HCT116 (cell line): ENCODE measurements around the gene THSD4. TPM values are rescaled to one million over a fixed set of nuclear protein-coding genes. Genes with fewer than 3 reads are reported as not detected.

Experiments
- ATAC-seq: fragments of 200-7000 bp; cut with Tn5 transposase; 2 replicates; pipeline ENCODE4 v1.9.1; 2020; ENCODE audit warnings: mild to moderate bottlenecking, moderate library complexity
- BruUV-seq: library from RNA; stranded (reverse); fragments of 400-500 nt; replicated peaks from 2 replicates; lab custom pipeline; 2021; lab: Mats Ljungman, UMichigan
- CTCF ChIA-PET: fragments of 300-600 bp; sonication (Branson Sonifier 250); formaldehyde crosslinking; loops from one replicate; lab custom pipeline; 2021; ENCODE audit warnings: antibody characterized with exemption; lab: Charles Lee
- POLR2A ChIA-PET: fragments of 300-600, 350-600 bp; sonication (Branson Sonifier 250); formaldehyde crosslinking; loops from one replicate; lab custom pipeline; 2021; ENCODE audit warnings: antibody characterized with exemption; lab: Charles Lee
- RAD21 ChIA-PET, 2 experiments: fragments of 300-600 bp; sonication (Branson Sonifier 250); formaldehyde crosslinking; loops; one replicate each; lab custom pipeline; 2023; ENCODE audit warnings: low total read pairs in 2 of 2; ENCODE audit not compliant: uncharacterized antibody in 2 of 2, unreplicated experiment in 2 of 2, low non-redundant PET in 1 of 2; lab: Charles Lee
- DNase-seq: peaks from one replicate; pipeline ENCODE4 v3.0.0-alpha.2; 2010; ENCODE audit warnings: low read depth, low spot score
- H2AFZ ChIP-seq: fragments of 200-600 bp; shearing (Covaris generic), sonication (generic); 2 replicates; pipeline ENCODE4 v1.6.1; 2017; ENCODE audit warnings: low read depth, mixed run types, mixed read lengths, antibody characterized with exemption, low read length; ENCODE audit not compliant: poor library complexity, severe bottlenecking
- H3K27ac ChIP-seq: 2 replicates; pipeline ENCODE4 v1.5.1; 2012; ENCODE audit warnings: low read depth, low read length
- H3K27me3 ChIP-seq: fragments of 200-600 bp; sonication (generic); 2 replicates; pipeline ENCODE4 v1.6.1; 2016; ENCODE audit warnings: mixed run types, low read length, mixed read lengths; ENCODE audit not compliant: insufficient read depth
- H3K36me3 ChIP-seq, 2 experiments: fragments of 200-500 bp in 1 of 2; fragments of 200-600 bp in 1 of 2; sonication (Bioruptor generic) in 1 of 2; sonication (generic) in 1 of 2; 2 replicates each; pipeline versions ENCODE4 v1.5.1 to v1.6.1; 2014 to 2016; ENCODE audit warnings: low read length in 2 of 2, inconsistent platforms in 1 of 2, mixed read lengths in 1 of 2, mixed run types in 1 of 2; ENCODE audit not compliant: insufficient read depth in 2 of 2, control insufficient read depth in 1 of 2
- H3K4me1 ChIP-seq, 2 experiments: fragments of 200-600 bp in 1 of 2; sonication (generic) in 1 of 2; 2 replicates each; pipeline versions ENCODE4 v1.5.1 to v1.6.1; 2012 to 2017; ENCODE audit warnings: low read length in 2 of 2, inconsistent platforms in 1 of 2, mild to moderate bottlenecking in 1 of 2, mixed read lengths in 1 of 2, mixed run types in 1 of 2, moderate library complexity in 1 of 2; ENCODE audit not compliant: insufficient read depth in 2 of 2, control insufficient read depth in 1 of 2
- H3K4me2 ChIP-seq: fragments of 200-600 bp; sonication (generic); 2 replicates; pipeline ENCODE4 v1.6.1; 2017; ENCODE audit warnings: mixed run types, low read length, mixed read lengths
- H3K4me3 ChIP-seq, 2 experiments: fragments of 200-600 bp in 1 of 2; sonication (generic) in 1 of 2; replicated peaks in 1 of 2; 2 replicates each; pipeline ENCODE4 v1.5.1; 2011 to 2016; ENCODE audit warnings: low read length in 2 of 2, control low read depth in 1 of 2, low read depth in 1 of 2, mild to moderate bottlenecking in 1 of 2, mixed read lengths in 1 of 2, mixed run types in 1 of 2
- H3K79me2 ChIP-seq: fragments of 200-600 bp; sonication (generic); 2 replicates; pipeline ENCODE4 v1.6.1; 2017; ENCODE audit warnings: mild to moderate bottlenecking, mixed run types, low read length, moderate library complexity, mixed read lengths; ENCODE audit not compliant: insufficient read depth
- H3K9ac ChIP-seq: fragments of 200-600 bp; sonication (generic); 2 replicates; pipeline ENCODE4 v1.6.1; 2016; ENCODE audit warnings: low read length, mixed read lengths
- H3K9me2 ChIP-seq: fragments of 200-600 bp; sonication (generic), shearing (Covaris generic); 2 replicates; pipeline ENCODE4 v1.6.1; 2017; ENCODE audit warnings: mixed run types, mild to moderate bottlenecking, moderate library complexity; ENCODE audit not compliant: insufficient read depth
- H3K9me3 ChIP-seq, 2 experiments: fragments of 200-500 bp in 1 of 2; fragments of 200-600 bp in 1 of 2; sonication (Bioruptor generic) in 1 of 2; sonication (generic) in 1 of 2; 2 replicates each; pipeline ENCODE4 v1.6.1; 2014 to 2017; ENCODE audit warnings: low read length in 2 of 2, mixed read lengths in 2 of 2, inconsistent platforms in 1 of 2, low read depth in 1 of 2, mild to moderate bottlenecking in 1 of 2, mixed run types in 1 of 2, moderate library complexity in 1 of 2; ENCODE audit not compliant: control insufficient read depth in 1 of 2, insufficient read depth in 1 of 2
- H4K20me1 ChIP-seq: fragments of 200-600 bp; sonication (generic), shearing (Covaris generic); 2 replicates; pipeline ENCODE4 v1.6.1; 2017; ENCODE audit warnings: mixed run types, mild to moderate bottlenecking, moderate library complexity; ENCODE audit not compliant: insufficient read depth
- CBX3 ChIP-seq: IDR thresholded peaks from 2 replicates; pipeline ENCODE4 v1.6.1; 2012; ENCODE audit warnings: low read depth
- CEBPB ChIP-seq: IDR thresholded peaks from 2 replicates; pipeline ENCODE4 v1.6.1; 2012; ENCODE audit warnings: low read depth
- ELF1 ChIP-seq: IDR thresholded peaks from 2 replicates; pipeline ENCODE4 v1.6.1; 2012; ENCODE audit warnings: low read depth, borderline replicate concordance
- EZH2 ChIP-seq: fragments of 200-600 bp; sonication (generic); IDR thresholded peaks from 2 replicates; pipeline ENCODE4 v1.6.1; 2017; ENCODE audit warnings: antibody characterized with exemption, mixed run types
- EZH2phosphoT487 ChIP-seq: fragments of 200-600 bp; IDR thresholded peaks from 2 replicates; pipeline ENCODE4 v1.6.1; 2018; ENCODE audit warnings: antibody characterized with exemption, borderline replicate concordance
- FOSL1 ChIP-seq: IDR thresholded peaks from 2 replicates; pipeline ENCODE4 v1.6.1; 2012; ENCODE audit warnings: low read depth
- POLR2A ChIP-seq: IDR thresholded peaks from 2 replicates; pipeline ENCODE4 v1.7.0; 2011; ENCODE audit warnings: borderline replicate concordance; ENCODE audit not compliant: insufficient read depth, insufficient read length; ENCODE audit errors: extremely low read depth
- POLR2AphosphoS5 ChIP-seq: IDR thresholded peaks from 2 replicates; pipeline ENCODE4 v1.6.1; 2011; ENCODE audit warnings: mild to moderate bottlenecking, low read depth, low read length, moderate library complexity
- SP1 ChIP-seq: IDR thresholded peaks from 2 replicates; pipeline ENCODE4 v1.6.1; 2012; ENCODE audit warnings: low read depth
- SRF ChIP-seq: IDR thresholded peaks from 2 replicates; pipeline ENCODE4 v1.6.1; 2012; ENCODE audit warnings: low read depth
- TCF7L2 ChIP-seq: IDR thresholded peaks from 2 replicates; pipeline ENCODE4 v1.7.0; 2011; ENCODE audit warnings: borderline replicate concordance, inconsistent platforms; ENCODE audit not compliant: insufficient read depth, insufficient read length; ENCODE audit errors: extremely low read depth
- ZBTB33 ChIP-seq: IDR thresholded peaks from 2 replicates; pipeline ENCODE4 v1.6.1; 2011; ENCODE audit warnings: mild to moderate bottlenecking, low read length, moderate library complexity; ENCODE audit not compliant: insufficient replicate concordance; ENCODE audit errors: extremely low read depth
- intact Hi-C: fragments of 100-400 bp; cut with micrococcal nuclease; formaldehyde crosslinking; loops from 2 replicates; pipeline ENCODE4 v1.10.0; 2022
- total RNA-seq: library from RNA; stranded (reverse); gene quantifications from one replicate; pipeline ENCODE4 v1.2.1, GENCODE V29; 2021; ENCODE audit not compliant: unreplicated experiment
- TF ChIP-seq, protein P1 (sequence below), 3 experiments: fragments of 200-600 bp in 1 of 3; sonication (generic) in 1 of 3; IDR thresholded peaks in 2 of 3; conservative IDR thresholded peaks in 1 of 3; 2 replicates each; pipeline ENCODE4 v1.5.1; 2012 to 2017; ENCODE audit warnings: low read depth in 2 of 3, low read length in 2 of 3, antibody characterized with exemption in 1 of 3, borderline replicate concordance in 1 of 3, control low read depth in 1 of 3, mild to moderate bottlenecking in 1 of 3, mixed read lengths in 1 of 3, mixed run types in 1 of 3, moderate library complexity in 1 of 3; ENCODE audit not compliant: insufficient read depth in 1 of 3
- TF ChIP-seq, protein P2 (sequence below): IDR thresholded peaks from 2 replicates; pipeline ENCODE4 v1.6.1; 2012

The THSD4 gene
- total RNA-seq, 1 experiment from 2014 or later = 30.5 TPM

- BruUV-seq = no TSS peak
- CTCF ChIA-PET = no interaction called here
- no peak overlapping the region for H2AFZ ChIP-seq
These were observed 8.3 kb upstream of the THSD4 start for GRCh38 chr15:71106802-71107500.

More at GRCh38 chr15:71106802-71107500, 8.3 kb upstream of the THSD4 start:
- no peak overlapping the region for H3K27ac ChIP-seq
- H3K9me2 ChIP-seq = no peaks in the 10 kb centered on the region
- H3K4me1 ChIP-seq = peaks cover 4 to 8% of the 10 kb centered on the region in 2 experiments; a peak in 1 of 4 replicates
- ChIA-PET POLR2A (no interaction called here), RAD21 (no interaction called here)
- ATAC-seq = no peak
- H3K36me3 ChIP-seq = no peaks in the 10 kb centered on the region
- H3K27me3 ChIP-seq = no peaks in the 10 kb centered on the region
- H3K9me3 ChIP-seq = no peaks in the 10 kb centered on the region
- no peak for DNase-seq
- no peaks in the 10 kb centered on the region for H3K79me2 ChIP-seq
- H3K4me3 ChIP-seq = no peak overlapping the region
- intact Hi-C loops = loop anchor here (10.0 kb wide), 1 partner anchor 132 kb away; no protein-coding TSS in a partner anchor
- no peak overlapping the region for H3K9ac ChIP-seq
- H4K20me1 ChIP-seq = no peaks in the 10 kb centered on the region
- H3K4me2 ChIP-seq = no peak overlapping the region
- TF ChIP-seq POLR2AphosphoS5 (no peak), TCF7L2 (no peak), SP1 (no peak), SRF (no peak), CEBPB (no peak), ZBTB33 (no peak), EZH2phosphoT487 (no peak), FOSL1 (no peak), POLR2A (no peak), ELF1 (no peak), CBX3 (no peak), EZH2 (no peak)
- TF ChIP-seq, protein P1, sequence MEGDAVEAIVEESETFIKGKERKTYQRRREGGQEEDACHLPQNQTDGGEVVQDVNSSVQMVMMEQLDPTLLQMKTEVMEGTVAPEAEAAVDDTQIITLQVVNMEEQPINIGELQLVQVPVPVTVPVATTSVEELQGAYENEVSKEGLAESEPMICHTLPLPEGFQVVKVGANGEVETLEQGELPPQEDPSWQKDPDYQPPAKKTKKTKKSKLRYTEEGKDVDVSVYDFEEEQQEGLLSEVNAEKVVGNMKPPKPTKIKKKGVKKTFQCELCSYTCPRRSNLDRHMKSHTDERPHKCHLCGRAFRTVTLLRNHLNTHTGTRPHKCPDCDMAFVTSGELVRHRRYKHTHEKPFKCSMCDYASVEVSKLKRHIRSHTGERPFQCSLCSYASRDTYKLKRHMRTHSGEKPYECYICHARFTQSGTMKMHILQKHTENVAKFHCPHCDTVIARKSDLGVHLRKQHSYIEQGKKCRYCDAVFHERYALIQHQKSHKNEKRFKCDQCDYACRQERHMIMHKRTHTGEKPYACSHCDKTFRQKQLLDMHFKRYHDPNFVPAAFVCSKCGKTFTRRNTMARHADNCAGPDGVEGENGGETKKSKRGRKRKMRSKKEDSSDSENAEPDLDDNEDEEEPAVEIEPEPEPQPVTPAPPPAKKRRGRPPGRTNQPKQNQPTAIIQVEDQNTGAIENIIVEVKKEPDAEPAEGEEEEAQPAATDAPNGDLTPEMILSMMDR (IDR thresholded peaks at IDR 0.05 in 2 of 3, conservative IDR thresholded peaks at IDR 0.05 in 1 of 3; ENCODE audit: borderline replicate concordance in 1 of 3, insufficient read depth in 1 of 3, low read depth in 2 of 3, low read length in 2 of 3) = no peak
- TF ChIP-seq, protein P2, sequence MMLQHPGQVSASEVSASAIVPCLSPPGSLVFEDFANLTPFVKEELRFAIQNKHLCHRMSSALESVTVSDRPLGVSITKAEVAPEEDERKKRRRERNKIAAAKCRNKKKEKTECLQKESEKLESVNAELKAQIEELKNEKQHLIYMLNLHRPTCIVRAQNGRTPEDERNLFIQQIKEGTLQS = no peak
